Trophoblast cell (in vitro differentiated cells and primary cell): ENCODE measurements around the gene TRMU.

Experiments
- DNase-seq, 2 donors: peaks; one replicate each; pipeline ENCODE4 v3.0.0-alpha.2; 2016
- H2AFZ ChIP-seq: 2 replicates; pipeline ENCODE4 v1.6.1; 2013; ENCODE audit warnings: low read length, moderate library complexity, mild to moderate bottlenecking; ENCODE audit not compliant: insufficient read depth, poor library complexity
- H2AK5ac ChIP-seq: 2 replicates; pipeline ENCODE4 v1.6.1; 2013; ENCODE audit warnings: mild to moderate bottlenecking, low read length
- H2BK120ac ChIP-seq: 2 replicates; pipeline ENCODE4 v1.6.1; 2013; ENCODE audit warnings: low read length, mild to moderate bottlenecking, moderate library complexity; ENCODE audit not compliant: insufficient read depth, poor library complexity
- H2BK12ac ChIP-seq: 2 replicates; pipeline ENCODE4 v1.6.1; 2013; ENCODE audit warnings: mild to moderate bottlenecking, low read length, moderate library complexity
- H2BK5ac ChIP-seq: 2 replicates; pipeline ENCODE4 v1.6.1; 2013; ENCODE audit warnings: low read length, low read depth, moderate library complexity, mild to moderate bottlenecking; ENCODE audit not compliant: poor library complexity
- H3K14ac ChIP-seq: 2 replicates; pipeline ENCODE4 v1.6.1; 2013; ENCODE audit warnings: mild to moderate bottlenecking, low read length
- H3K18ac ChIP-seq: 2 replicates; pipeline ENCODE4 v1.6.1; 2013; ENCODE audit warnings: mild to moderate bottlenecking, low read length
- H3K23ac ChIP-seq: 2 replicates; pipeline ENCODE4 v1.6.1; 2013; ENCODE audit warnings: low read length
- H3K27ac ChIP-seq: 2 replicates; pipeline ENCODE4 v1.5.1; 2013; ENCODE audit warnings: low read depth, mild to moderate bottlenecking, inconsistent platforms, low read length, moderate library complexity
- H3K27me3 ChIP-seq: 2 replicates; pipeline ENCODE4 v1.6.1; 2013; ENCODE audit warnings: inconsistent platforms, mild to moderate bottlenecking, low read length, moderate library complexity; ENCODE audit not compliant: insufficient read depth
- H3K36me3 ChIP-seq, 2 experiments: 1 replicate in 1 of 2; 2 replicates in 1 of 2; pipeline ENCODE4 v1.6.1; 2013; ENCODE audit warnings: low read length in 2 of 2, mild to moderate bottlenecking in 2 of 2, moderate library complexity in 1 of 2; ENCODE audit not compliant: insufficient read depth in 2 of 2, control insufficient read depth in 1 of 2
- H3K4ac ChIP-seq: 2 replicates; pipeline ENCODE4 v1.6.1; 2013; ENCODE audit warnings: low read depth, mild to moderate bottlenecking, low read length, moderate library complexity
- H3K4me1 ChIP-seq, 2 experiments: 1 replicate in 1 of 2; 2 replicates in 1 of 2; pipeline ENCODE4 v1.6.1; 2013; ENCODE audit warnings: low read length in 2 of 2, mild to moderate bottlenecking in 2 of 2, moderate library complexity in 1 of 2; ENCODE audit not compliant: insufficient read depth in 2 of 2, control insufficient read depth in 1 of 2
- H3K4me2 ChIP-seq: 2 replicates; pipeline ENCODE4 v1.6.1; 2013; ENCODE audit warnings: inconsistent platforms, mild to moderate bottlenecking, low read length, moderate library complexity
- H3K4me3 ChIP-seq: 2 replicates; pipeline ENCODE4 v1.5.1; 2013; ENCODE audit warnings: mild to moderate bottlenecking, low read depth, low read length, inconsistent platforms
- H3K79me1 ChIP-seq: one replicate; pipeline ENCODE4 v1.6.1; 2013; ENCODE audit warnings: low read length
- H3K79me2 ChIP-seq: 2 replicates; pipeline ENCODE4 v1.6.1; 2013; ENCODE audit warnings: low read length, mild to moderate bottlenecking; ENCODE audit not compliant: control insufficient read depth, insufficient read depth, poor library complexity
- H3K9ac ChIP-seq: 2 replicates; pipeline ENCODE4 v1.6.1; 2013; ENCODE audit warnings: mild to moderate bottlenecking, low read length
- H3K9me3 ChIP-seq: 2 replicates; pipeline ENCODE4 v1.6.1; 2013; ENCODE audit warnings: low read depth, mild to moderate bottlenecking, control low read depth, inconsistent platforms, low read length; ENCODE audit not compliant: insufficient read depth
- H4K12ac ChIP-seq: 2 replicates; pipeline ENCODE4 v1.6.1; 2013; ENCODE audit warnings: low read depth, mild to moderate bottlenecking, low read length, moderate library complexity
- H4K8ac ChIP-seq: 2 replicates; pipeline ENCODE4 v1.6.1; 2013; ENCODE audit warnings: low read depth, mild to moderate bottlenecking, low read length, moderate library complexity
- H4K91ac ChIP-seq: one replicate; pipeline ENCODE4 v1.6.1; 2013; ENCODE audit warnings: low read depth, mild to moderate bottlenecking, low read length, moderate library complexity
- WGBS: extraction: QIAGEN DNeasy Blood & Tissue Kit; methylation state at CpG from one replicate; pipeline ENCODE4 v1.1.7; 2013; ENCODE audit warnings: missing lambda C conversion rate; ENCODE audit not compliant: insufficient read length, insufficient coverage; ENCODE audit errors: extremely low coverage; 5-methylcytosine and 5-hydroxymethylcytosine counted together

TRMU gene

DNA sequence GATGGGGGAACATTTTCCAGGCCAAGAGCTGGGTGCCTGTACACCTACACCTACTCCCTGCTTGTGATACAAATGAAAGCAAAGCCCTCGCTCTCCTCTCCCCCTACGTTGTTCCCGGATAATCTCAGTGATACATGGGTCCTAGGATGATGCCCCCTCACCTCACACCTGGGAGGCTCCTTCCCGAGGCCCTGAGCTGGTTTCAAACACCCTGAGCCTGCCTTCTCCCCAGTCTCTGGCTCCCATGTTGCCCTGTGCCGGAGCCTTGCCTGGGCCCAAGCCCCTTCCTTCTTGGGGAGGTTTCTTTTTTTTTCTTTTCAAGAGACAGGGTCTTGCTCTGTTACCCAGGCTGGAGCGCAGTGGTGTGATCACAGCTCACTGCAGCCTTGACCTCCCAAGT is 23.3 kb downstream of the TRMU start:
- no peak overlapping the region for H3K9ac ChIP-seq
- no peak overlapping the region for H3K27ac ChIP-seq
- no peak overlapping the region for H3K4me2 ChIP-seq
- no peak overlapping the region for H2BK5ac ChIP-seq
- H3K79me1 ChIP-seq, result no peaks in the 10 kb centered on the region
- no peak overlapping the region for H4K12ac ChIP-seq
- H4K91ac ChIP-seq, result no peak overlapping the region
- DNase-seq, result no peak
- H3K4me3 ChIP-seq, result no peak overlapping the region
- H2AK5ac ChIP-seq, result no peak overlapping the region
- no peaks in the 10 kb centered on the region for H3K9me3 ChIP-seq
- H3K14ac ChIP-seq, result no peak overlapping the region
- no peak overlapping the region for H2BK120ac ChIP-seq
- H2AFZ ChIP-seq, result no peak overlapping the region
- WGBS, result no CpG with 5 or more reads among the region's 6 CpGs
- H3K79me2 ChIP-seq, result no peaks in the 10 kb centered on the region
- no peak overlapping the region for H3K4ac ChIP-seq
- no peak overlapping the region for H2BK12ac ChIP-seq
- no peak overlapping the region for H3K23ac ChIP-seq
- H3K4me1 ChIP-seq, result peaks cover 0 to 1% of the 10 kb centered on the region in 2 experiments
- no peaks in the 10 kb centered on the region for H3K27me3 ChIP-seq
- peaks cover 53 to 67% of the 10 kb centered on the region in 2 experiments for H3K36me3 ChIP-seq
- H3K18ac ChIP-seq, result no peak overlapping the region
- H4K8ac ChIP-seq, result no peak overlapping the region

DNA sequence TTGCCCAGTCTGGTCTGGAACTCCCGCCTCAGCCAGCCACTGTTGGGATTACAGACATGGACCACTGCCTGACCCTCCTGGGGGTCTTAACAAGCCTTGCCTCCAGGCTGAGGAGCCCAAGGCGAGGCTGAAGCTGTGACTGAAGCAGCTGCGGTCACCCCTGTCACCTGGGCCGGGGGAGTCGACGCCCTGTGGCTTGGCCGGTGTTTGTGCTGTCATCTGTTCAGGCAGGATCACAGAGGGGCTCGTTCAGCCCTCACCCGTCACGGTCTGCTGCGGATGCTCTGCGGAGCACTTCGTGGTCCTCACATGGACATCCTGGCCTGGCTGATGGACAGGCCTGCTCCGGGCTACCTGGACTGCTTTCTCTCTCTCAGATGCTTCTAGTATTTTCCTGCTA is 23.8 kb downstream of the TRMU start:
- Histone ChIP-seq H3K4me1 (peaks cover 0 to 1% of the 10 kb centered on the region in 2 experiments), H4K8ac (no peak overlapping the region), H3K4me3 (no peak overlapping the region), H2BK5ac (no peak overlapping the region), H3K27ac (no peak overlapping the region), H3K79me2 (no peaks in the 10 kb centered on the region), H2AK5ac (no peak overlapping the region), H3K18ac (no peak overlapping the region), H2BK120ac (no peak overlapping the region), H2BK12ac (no peak overlapping the region), H3K36me3 (peaks cover 53 to 66% of the 10 kb centered on the region in 2 experiments), H4K12ac (no peak overlapping the region), H3K79me1 (no peaks in the 10 kb centered on the region), H3K9me3 (no peaks in the 10 kb centered on the region), H4K91ac (no peak overlapping the region), H3K27me3 (no peaks in the 10 kb centered on the region), H3K4ac (no peak overlapping the region), H3K14ac (no peak overlapping the region), H2AFZ (no peak overlapping the region), H3K4me2 (no peak overlapping the region), H3K9ac (no peak overlapping the region), H3K23ac (no peak overlapping the region)
- DNase-seq, result no peak
- WGBS, result no CpG with 5 or more reads among the region's 14 CpGs

DNA sequence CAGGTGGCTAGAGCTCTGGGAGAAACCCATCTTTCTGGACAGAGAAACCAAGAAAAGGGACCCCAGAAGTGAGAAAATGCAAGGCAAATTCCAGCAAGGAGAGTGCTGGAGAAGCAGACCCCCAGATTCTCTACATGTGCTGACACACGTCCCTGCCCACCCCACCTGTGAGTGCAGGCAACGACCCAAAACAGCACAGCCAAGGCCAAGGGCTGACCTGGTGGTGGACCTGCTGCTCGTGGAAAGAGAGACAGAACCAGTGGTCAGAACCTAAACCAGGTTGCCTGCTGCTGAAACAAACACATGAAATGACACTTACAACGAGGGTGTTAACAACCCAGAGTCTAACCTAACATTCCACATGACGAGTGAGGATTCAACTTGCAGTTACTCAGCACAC is 24.6 kb downstream of the TRMU start:
- Histone ChIP-seq H3K14ac (no peak overlapping the region), H3K4ac (no peak overlapping the region), H2BK12ac (no peak overlapping the region), H2AFZ (no peak overlapping the region), H3K4me2 (no peak overlapping the region), H4K91ac (no peak overlapping the region), H3K36me3 (peaks cover 53 to 66% of the 10 kb centered on the region in 2 experiments), H4K8ac (no peak overlapping the region), H3K79me2 (no peaks in the 10 kb centered on the region), H3K9ac (no peak overlapping the region), H3K79me1 (no peaks in the 10 kb centered on the region), H2BK5ac (no peak overlapping the region), H3K23ac (no peak overlapping the region), H2BK120ac (no peak overlapping the region), H3K27ac (no peak overlapping the region), H3K27me3 (no peaks in the 10 kb centered on the region), H3K4me3 (no peak overlapping the region), H3K4me1 (peaks cover 0 to 1% of the 10 kb centered on the region in 2 experiments), H4K12ac (no peak overlapping the region), H3K9me3 (no peaks in the 10 kb centered on the region), H2AK5ac (no peak overlapping the region), H3K18ac (no peak overlapping the region)
- DNase-seq, result no peak
- no CpG with 5 or more reads among the region's 5 CpGs for WGBS

DNA sequence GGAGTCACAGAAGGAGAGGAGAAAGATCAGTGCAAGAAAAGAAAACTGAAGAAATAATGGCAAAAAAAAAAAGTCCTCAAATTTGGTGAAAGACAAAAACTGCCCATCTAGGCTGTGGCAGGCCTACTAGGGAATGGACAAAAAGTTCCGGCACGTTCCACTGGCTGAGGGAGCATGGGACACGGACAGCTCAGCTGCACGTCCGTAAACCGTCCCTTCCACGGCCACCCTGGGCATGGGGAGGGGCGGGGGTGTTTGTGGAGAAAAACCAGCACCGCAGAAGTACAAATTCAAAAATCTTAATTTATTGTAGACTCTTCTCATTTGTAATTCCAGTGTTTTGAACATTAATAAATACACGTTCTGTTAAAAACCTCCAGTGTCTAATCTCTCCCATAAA is 25.4 kb downstream of the TRMU start:
- Histone ChIP-seq H2AFZ (no peak overlapping the region), H3K4me3 (no peak overlapping the region), H2BK12ac (no peak overlapping the region), H4K8ac (no peak overlapping the region), H2BK5ac (no peak overlapping the region), H3K27ac (no peak overlapping the region), H3K14ac (no peak overlapping the region), H3K36me3 (peaks cover 54 to 62% of the 10 kb centered on the region in 2 experiments), H2BK120ac (no peak overlapping the region), H3K79me1 (no peaks in the 10 kb centered on the region), H4K91ac (no peak overlapping the region), H2AK5ac (no peak overlapping the region), H4K12ac (no peak overlapping the region), H3K18ac (no peak overlapping the region), H3K27me3 (no peaks in the 10 kb centered on the region), H3K4ac (no peak overlapping the region), H3K9me3 (no peaks in the 10 kb centered on the region), H3K79me2 (no peaks in the 10 kb centered on the region), H3K23ac (no peak overlapping the region), H3K4me2 (no peak overlapping the region), H3K4me1 (peaks cover 0 to 1% of the 10 kb centered on the region in 2 experiments), H3K9ac (no peak overlapping the region)
- no peak for DNase-seq
- no CpG with 5 or more reads among the region's 10 CpGs for WGBS
